ENCODE results near the gene RAC3. TPM values are rescaled to one million over a fixed set of nuclear protein-coding genes. Genes with fewer than 3 reads are reported as not detected.

Gene RAC3
- total RNA-seq, 1 experiment from 2014 or later: 9.3 TPM

DNA sequence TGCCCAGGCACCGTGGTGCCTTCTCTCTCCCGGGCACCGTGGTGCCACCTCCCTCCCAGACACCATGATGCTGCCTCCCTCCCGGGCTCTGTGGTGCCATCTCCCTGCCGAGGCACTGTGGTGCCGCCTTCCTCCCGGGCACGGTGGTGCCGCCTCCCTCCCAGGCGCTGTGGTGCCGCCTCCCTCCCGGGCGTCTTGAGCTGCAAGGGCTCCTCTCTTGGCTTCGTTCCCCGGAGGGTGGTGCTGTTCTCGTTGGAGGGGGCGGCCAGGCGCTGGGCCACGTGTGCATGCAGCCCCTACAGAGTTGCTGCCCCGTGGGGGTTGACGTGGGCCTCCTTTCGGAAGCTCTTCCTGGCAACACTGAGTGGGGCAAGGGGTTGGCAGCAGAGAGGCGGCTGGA, 17.0 kb upstream of the RAC3 start:
- TF ChIP-seq CTCF (IDR thresholded peaks at IDR 0.05; ENCODE audit: unreplicated experiment): no peak
- intact Hi-C loops (cut with micrococcal nuclease; ENCODE audit: unreplicated experiment): no loop called here
- Mint-ChIP-seq H3K4me1 (ENCODE audit: low read depth, unreplicated experiment) (no peaks in the 10 kb centered on the region), H3K9me3 (ENCODE audit: low read depth, unreplicated experiment) (no peaks in the 10 kb centered on the region), H3K4me3 (ENCODE audit: low read depth, unreplicated experiment) (no peak overlapping the region), H3K36me3 (ENCODE audit: insufficient read depth, unreplicated experiment) (peaks cover 29% of the 10 kb centered on the region), H3K27me3 (ENCODE audit: unreplicated experiment) (no peaks in the 10 kb centered on the region), H3K27ac (ENCODE audit: unreplicated experiment) (no peak overlapping the region)
- CTCF ChIA-PET: no interaction called here
- no peak for DNase-seq
- BruUV-seq (replicated peaks): no TSS peak

GRCh38 chr17:82014971-82015310, 16.5 kb upstream of the RAC3 start:
- Mint-ChIP-seq H3K4me3 (ENCODE audit: low read depth, unreplicated experiment) (no peak overlapping the region), H3K4me1 (ENCODE audit: low read depth, unreplicated experiment) (no peaks in the 10 kb centered on the region), H3K27me3 (ENCODE audit: unreplicated experiment) (no peaks in the 10 kb centered on the region), H3K9me3 (ENCODE audit: low read depth, unreplicated experiment) (no peaks in the 10 kb centered on the region), H3K36me3 (ENCODE audit: insufficient read depth, unreplicated experiment) (peaks cover 29% of the 10 kb centered on the region), H3K27ac (ENCODE audit: unreplicated experiment) (no peak overlapping the region)
- BruUV-seq (replicated peaks): no TSS peak
- intact Hi-C loops (cut with micrococcal nuclease; ENCODE audit: unreplicated experiment): no loop called here
- CTCF ChIA-PET: no interaction called here
- DNase-seq: no peak
- no peak for TF ChIP-seq CTCF (IDR thresholded peaks at IDR 0.05; ENCODE audit: unreplicated experiment)

DNA sequence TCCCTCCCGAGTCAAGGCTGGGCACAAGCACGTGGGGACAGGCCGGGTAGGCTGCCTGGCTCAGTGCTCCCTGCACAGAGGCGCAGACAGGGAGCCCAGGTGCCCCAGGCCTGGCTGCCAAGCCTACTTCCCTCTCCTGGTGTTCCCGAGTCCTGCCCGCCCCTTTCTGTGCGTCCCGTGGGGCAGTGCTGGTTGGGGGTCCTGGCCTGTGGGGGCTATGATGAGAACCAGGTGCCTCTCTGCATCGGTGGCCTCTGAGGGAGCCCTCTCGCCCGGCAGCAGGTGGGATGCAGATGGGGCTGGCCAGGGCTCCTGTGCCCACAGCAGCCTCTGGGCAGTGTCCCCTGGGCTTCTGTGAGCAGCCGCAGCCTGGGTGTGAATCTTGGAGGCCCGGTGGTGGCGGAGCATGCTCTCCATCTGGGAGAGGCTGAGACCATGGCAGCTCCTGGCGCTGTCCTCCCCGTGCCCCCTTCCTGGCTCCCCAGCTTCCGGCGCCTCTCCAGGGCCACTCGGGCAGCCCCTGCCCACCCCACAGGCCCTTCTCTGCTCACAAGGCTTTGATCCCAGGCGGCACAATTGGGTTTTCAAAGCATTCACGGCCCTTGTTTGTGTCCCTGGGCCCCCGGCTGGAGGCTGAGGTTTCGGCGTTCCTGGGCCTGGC, 16.0 kb upstream of the RAC3 start:
- CTCF ChIA-PET: no interaction called here
- H3K9me3 Mint-ChIP-seq (ENCODE audit: low read depth, unreplicated experiment): no peaks in the 10 kb centered on the region
- H3K36me3 Mint-ChIP-seq (ENCODE audit: insufficient read depth, unreplicated experiment): peaks cover 34% of the 10 kb centered on the region
- H3K4me1 Mint-ChIP-seq (ENCODE audit: low read depth, unreplicated experiment): no peaks in the 10 kb centered on the region
- intact Hi-C loops (cut with micrococcal nuclease; ENCODE audit: unreplicated experiment): no loop called here
- no peak for DNase-seq
- no peak for TF ChIP-seq CTCF (IDR thresholded peaks at IDR 0.05; ENCODE audit: unreplicated experiment)
- no TSS peak for BruUV-seq (replicated peaks)
- H3K4me3 Mint-ChIP-seq (ENCODE audit: low read depth, unreplicated experiment): no peak overlapping the region
- no peaks in the 10 kb centered on the region for H3K27me3 Mint-ChIP-seq (ENCODE audit: unreplicated experiment)
- no peak overlapping the region for H3K27ac Mint-ChIP-seq (ENCODE audit: unreplicated experiment)

GRCh38 chr17:82016061-82016874, 15.2 kb upstream of the RAC3 start:
- no peak for DNase-seq
- peaks cover 2% of the 10 kb centered on the region for H3K4me1 Mint-ChIP-seq (ENCODE audit: low read depth, unreplicated experiment)
- H3K27ac Mint-ChIP-seq (ENCODE audit: unreplicated experiment): no peak overlapping the region
- CTCF ChIA-PET: no interaction called here
- intact Hi-C loops (cut with micrococcal nuclease; ENCODE audit: unreplicated experiment): no loop called here
- peaks cover 40% of the 10 kb centered on the region for H3K36me3 Mint-ChIP-seq (ENCODE audit: insufficient read depth, unreplicated experiment)
- no peak overlapping the region for H3K4me3 Mint-ChIP-seq (ENCODE audit: low read depth, unreplicated experiment)
- BruUV-seq (replicated peaks): no TSS peak
- H3K9me3 Mint-ChIP-seq (ENCODE audit: low read depth, unreplicated experiment): no peaks in the 10 kb centered on the region
- TF ChIP-seq CTCF (IDR thresholded peaks at IDR 0.05; ENCODE audit: unreplicated experiment): no peak
- H3K27me3 Mint-ChIP-seq (ENCODE audit: unreplicated experiment): no peaks in the 10 kb centered on the region

All from Calu3 (cell line).